Limb (tissue), 2 donors: ENCODE results near the gene HOXB3.
A peak's percentile ranks its signal among the peaks of the same experiment; 100 is the strongest.

Experiments
- DNase-seq, 2 donors: peaks; one replicate each; pipeline ENCODE4 v3.0.0-alpha.2; 2016; ENCODE audit errors: extremely low spot score in 2 of 2

The HOXB3 gene

GRCh38 chr17:48626245-48627117 is 36.4 kb upstream of the HOXB3 start, which contains the start of gene HOXB9:
TSS of gene HOXB9 (minus strand) at chr17:48626358. CDS start at chr17:48626269, 89 bp downstream.
- peak in 1 of 2 donors; percentile 84 for DNase-seq

- DNase-seq: no peak
Observed at GRCh38 chr17:48625495-48626244, 35.6 kb upstream of the HOXB3 start.

GRCh38 chr17:48624544-48625494 is 34.8 kb upstream of the HOXB3 start:
- peak in 1 of 2 donors; percentile 70 for DNase-seq

- no peak for DNase-seq
Observed at GRCh38 chr17:48624118-48624517, 34.1 kb upstream of the HOXB3 start.

GRCh38 chr17:48623583-48623982 is 33.5 kb upstream of the HOXB3 start:
- peak in 1 of 2 donors; percentile 49 for DNase-seq

GRCh38 chr17:48622857-48623256 is 32.8 kb upstream of the HOXB3 start:
- no peak for DNase-seq

GRCh38 chr17:48621410-48622392 is 31.7 kb upstream of the HOXB3 start:
- peak in 1 of 2 donors; percentile 57 for DNase-seq

- DNase-seq: peak in 1 of 2 donors; percentile 54
Observed at GRCh38 chr17:48620461-48621139, 30.6 kb upstream of the HOXB3 start.

- DNase-seq: peak in 1 of 2 donors; percentile 68
Observed at GRCh38 chr17:48619826-48620449, 29.9 kb upstream of the HOXB3 start.

GRCh38 chr17:48618256-48618896 is 28.3 kb upstream of the HOXB3 start:
- DNase-seq: peak; percentile 88 to 96

GRCh38 chr17:48617471-48618255 is 27.6 kb upstream of the HOXB3 start:
- no peak for DNase-seq

GRCh38 chr17:48616717-48617470 is 26.9 kb upstream of the HOXB3 start:
- no peak for DNase-seq

- no peak for DNase-seq
Observed at GRCh38 chr17:48615963-48616716, 26.1 kb upstream of the HOXB3 start.

- peak in 1 of 2 donors; percentile 70 for DNase-seq
Observed at GRCh38 chr17:48615047-48615962, 25.3 kb upstream of the HOXB3 start, which contains the start of gene HOXB8. TSS of gene HOXB8 (minus strand) at chr17:48615292. CDS start at chr17:48614704, 588 bp downstream.
